Upper lobe of left lung (tissue), 4 donors: ENCODE measurements around the gene WDR44.

ENCODE experiments used
- POLR2A ChIP-seq, 4 donors: fragments of 450-650 bp; IDR thresholded peaks; one replicate each; pipeline ENCODE4 v1.5.1; 2016 to 2017; ENCODE audit warnings: antibody characterized with exemption in 4 of 4, mild to moderate bottlenecking in 2 of 4
- POLR2AphosphoS5 ChIP-seq, 2 donors: sonication (generic); formaldehyde crosslinking; IDR thresholded peaks; one replicate each; pipeline ENCODE4 v1.5.1; 2017; ENCODE audit warnings: antibody characterized with exemption in 2 of 2
- TF ChIP-seq, protein P1 (sequence below), 6 experiments: fragments of 450-650 bp in 4 of 6; fragments of 200-600 bp in 2 of 6; sonication (generic) in 2 of 6; IDR thresholded peaks; one replicate each; pipeline ENCODE4 v1.5.1; 2016 to 2019; ENCODE audit warnings: antibody characterized with exemption in 6 of 6

- TF ChIP-seq, protein P1, sequence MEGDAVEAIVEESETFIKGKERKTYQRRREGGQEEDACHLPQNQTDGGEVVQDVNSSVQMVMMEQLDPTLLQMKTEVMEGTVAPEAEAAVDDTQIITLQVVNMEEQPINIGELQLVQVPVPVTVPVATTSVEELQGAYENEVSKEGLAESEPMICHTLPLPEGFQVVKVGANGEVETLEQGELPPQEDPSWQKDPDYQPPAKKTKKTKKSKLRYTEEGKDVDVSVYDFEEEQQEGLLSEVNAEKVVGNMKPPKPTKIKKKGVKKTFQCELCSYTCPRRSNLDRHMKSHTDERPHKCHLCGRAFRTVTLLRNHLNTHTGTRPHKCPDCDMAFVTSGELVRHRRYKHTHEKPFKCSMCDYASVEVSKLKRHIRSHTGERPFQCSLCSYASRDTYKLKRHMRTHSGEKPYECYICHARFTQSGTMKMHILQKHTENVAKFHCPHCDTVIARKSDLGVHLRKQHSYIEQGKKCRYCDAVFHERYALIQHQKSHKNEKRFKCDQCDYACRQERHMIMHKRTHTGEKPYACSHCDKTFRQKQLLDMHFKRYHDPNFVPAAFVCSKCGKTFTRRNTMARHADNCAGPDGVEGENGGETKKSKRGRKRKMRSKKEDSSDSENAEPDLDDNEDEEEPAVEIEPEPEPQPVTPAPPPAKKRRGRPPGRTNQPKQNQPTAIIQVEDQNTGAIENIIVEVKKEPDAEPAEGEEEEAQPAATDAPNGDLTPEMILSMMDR (IDR thresholded peaks at IDR 0.05) = no peak
- TF ChIP-seq POLR2A (IDR thresholded peaks at IDR 0.05) (no peak), POLR2AphosphoS5 (IDR thresholded peaks at IDR 0.05) (no peak)
Measured at GRCh38 chrX:118345045-118345463, 852 bp upstream of the WDR44 start.
